NB4 (cell line): Measurements from ENCODE around the gene GRIA1.

Experiments used
- MAX ChIP-seq: IDR thresholded peaks from 2 replicates; pipeline ENCODE4 v1.6.1; 2011; ENCODE audit warnings: low read depth, low read length
- MYC ChIP-seq: IDR thresholded peaks from 2 replicates; pipeline ENCODE4 v1.6.1; 2011; ENCODE audit warnings: low read depth, low read length
- POLR2A ChIP-seq: IDR thresholded peaks from 2 replicates; pipeline ENCODE4 v1.6.1; 2011; ENCODE audit warnings: mild to moderate bottlenecking; ENCODE audit not compliant: insufficient read length; ENCODE audit errors: extremely low read depth
- TF ChIP-seq, protein P1 (sequence below): IDR thresholded peaks from one replicate; pipeline ENCODE4 v1.5.1; 2012; ENCODE audit warnings: low read depth, low read length

- TF ChIP-seq POLR2A: no peak
- TF ChIP-seq, protein P1, sequence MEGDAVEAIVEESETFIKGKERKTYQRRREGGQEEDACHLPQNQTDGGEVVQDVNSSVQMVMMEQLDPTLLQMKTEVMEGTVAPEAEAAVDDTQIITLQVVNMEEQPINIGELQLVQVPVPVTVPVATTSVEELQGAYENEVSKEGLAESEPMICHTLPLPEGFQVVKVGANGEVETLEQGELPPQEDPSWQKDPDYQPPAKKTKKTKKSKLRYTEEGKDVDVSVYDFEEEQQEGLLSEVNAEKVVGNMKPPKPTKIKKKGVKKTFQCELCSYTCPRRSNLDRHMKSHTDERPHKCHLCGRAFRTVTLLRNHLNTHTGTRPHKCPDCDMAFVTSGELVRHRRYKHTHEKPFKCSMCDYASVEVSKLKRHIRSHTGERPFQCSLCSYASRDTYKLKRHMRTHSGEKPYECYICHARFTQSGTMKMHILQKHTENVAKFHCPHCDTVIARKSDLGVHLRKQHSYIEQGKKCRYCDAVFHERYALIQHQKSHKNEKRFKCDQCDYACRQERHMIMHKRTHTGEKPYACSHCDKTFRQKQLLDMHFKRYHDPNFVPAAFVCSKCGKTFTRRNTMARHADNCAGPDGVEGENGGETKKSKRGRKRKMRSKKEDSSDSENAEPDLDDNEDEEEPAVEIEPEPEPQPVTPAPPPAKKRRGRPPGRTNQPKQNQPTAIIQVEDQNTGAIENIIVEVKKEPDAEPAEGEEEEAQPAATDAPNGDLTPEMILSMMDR: no peak
- no peak for TF ChIP-seq MAX
- no peak for TF ChIP-seq MYC
Observed at GRCh38 chr5:153784277-153784676, 293.8 kb downstream of the GRIA1 start.
